SK-N-SH (cell line): ENCODE results near the gene SHTN1. TPM values are rescaled to one million over a fixed set of nuclear protein-coding genes. Genes with fewer than 3 reads are reported as not detected.

Experiments
- polyA plus RNA-seq, 3 experiments: library from polyadenylated mRNA; depleted of rRNA; stranded (reverse); fragments of >200 nt; gene quantifications; 2 replicates each; pipeline ENCODE4 v1.2.3, GENCODE V29; 2012
- small RNA-seq, 7 experiments: library from RNA; depleted of rRNA; stranded (forward); fragments of <200 nt; gene quantifications; one replicate each; pipeline ENCODE3, GENCODE V24; 2012

The SHTN1 gene
- polyA plus RNA-seq, 1 of the 3 experiments (the other 2 are of a cell fraction): 5.2 TPM

Small RNA genes lying within 50 kb of the gene (small RNA-seq; reads per million reads assigned to genes)
- gene AC012308.1: 0 reads per million in 7 experiments

Other genes starting within 250 kb of the SHTN1 start
- 0.36 and 0.44 TPM in 2 replicates for gene ENO4, start 155.7 kb downstream of the SHTN1 start, polyA plus RNA-seq (2012; rRNA removed)
- not detected in 2 replicates for gene VAX1, start 133.1 kb upstream of the SHTN1 start, polyA plus RNA-seq (2012; rRNA removed)
- gene KCNK18, start 192.3 kb upstream of the SHTN1 start, polyA plus RNA-seq (2012; rRNA removed): not detected in 2 replicates
- 0.02 TPM in 1 of 2 replicates, not detected in the other for gene SLC18A2, start 235.9 kb upstream of the SHTN1 start, polyA plus RNA-seq (2012; rRNA removed)